ENCODE measurements around the gene PRMT9.

PRMT9 gene

DNA sequence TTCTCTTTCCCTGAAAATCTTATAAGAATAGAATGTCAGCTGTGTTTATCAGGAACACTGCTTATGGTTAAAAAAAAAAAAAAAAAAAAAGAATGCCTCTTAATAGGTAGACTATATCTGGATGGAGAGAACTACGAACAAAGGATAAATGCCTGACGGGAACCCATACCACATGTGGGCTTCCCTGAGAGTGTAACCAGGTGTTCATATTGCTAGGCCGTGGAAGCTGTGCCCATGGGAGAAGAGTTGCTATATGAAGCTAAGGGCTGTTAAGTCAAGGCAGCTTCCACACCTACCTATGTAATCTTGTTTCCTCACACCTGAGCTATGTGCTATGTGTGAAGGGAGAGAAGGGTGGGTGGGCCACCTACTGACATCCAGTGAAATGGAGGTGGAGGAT, 39.5 kb downstream of the PRMT9 start:
- Histone ChIP-seq H3K9me3 (ENCODE audit: control insufficient read depth, low read length) (no peaks in the 10 kb centered on the region), H3K4me3 (ENCODE audit: insufficient read depth, low read depth, low read length, poor library complexity, severe bottlenecking) (no peak overlapping the region), H3K27me3 (replicated peaks; ENCODE audit: control insufficient read depth, insufficient read depth, low read length, poor library complexity, severe bottlenecking) (no peaks in the 10 kb centered on the region), H3K27ac (ENCODE audit: insufficient read depth, low read length, poor library complexity, severe bottlenecking) (no peak overlapping the region), H3K36me3 (ENCODE audit: control insufficient read depth, insufficient read depth, low read length) (peaks cover 10% of the 10 kb centered on the region), H3K4me1 (ENCODE audit: control insufficient read depth, insufficient read depth, low read length, poor library complexity, severe bottlenecking) (peaks cover 3% of the 10 kb centered on the region)
- DNase-seq = no peak

DNA sequence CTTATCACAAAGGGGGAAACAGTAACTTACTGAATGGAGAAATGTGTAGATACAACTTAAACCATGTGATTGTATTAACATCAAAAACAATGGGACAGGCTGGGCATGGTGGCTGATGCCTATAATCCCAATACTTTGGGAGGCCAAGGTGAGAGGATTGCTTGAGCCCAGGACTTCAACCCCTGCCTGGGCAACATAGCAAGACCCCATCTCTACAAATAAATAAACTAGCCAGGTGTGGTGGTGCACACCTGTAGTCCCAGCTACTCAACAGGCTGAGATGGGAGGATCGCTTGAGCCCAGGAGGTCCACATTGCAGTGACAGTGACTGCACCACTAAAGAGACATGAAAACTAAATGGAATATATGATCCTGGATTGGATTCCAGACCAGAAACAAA, 40.3 kb downstream of the PRMT9 start:
- Histone ChIP-seq H3K27me3 (replicated peaks; ENCODE audit: control insufficient read depth, insufficient read depth, low read length, poor library complexity, severe bottlenecking) (no peaks in the 10 kb centered on the region), H3K4me3 (ENCODE audit: insufficient read depth, low read depth, low read length, poor library complexity, severe bottlenecking) (no peak overlapping the region), H3K36me3 (ENCODE audit: control insufficient read depth, insufficient read depth, low read length) (peaks cover 10% of the 10 kb centered on the region), H3K4me1 (ENCODE audit: control insufficient read depth, insufficient read depth, low read length, poor library complexity, severe bottlenecking) (peaks cover 3% of the 10 kb centered on the region), H3K9me3 (ENCODE audit: control insufficient read depth, low read length) (no peaks in the 10 kb centered on the region), H3K27ac (ENCODE audit: insufficient read depth, low read length, poor library complexity, severe bottlenecking) (no peak overlapping the region)
- DNase-seq = no peak

DNA sequence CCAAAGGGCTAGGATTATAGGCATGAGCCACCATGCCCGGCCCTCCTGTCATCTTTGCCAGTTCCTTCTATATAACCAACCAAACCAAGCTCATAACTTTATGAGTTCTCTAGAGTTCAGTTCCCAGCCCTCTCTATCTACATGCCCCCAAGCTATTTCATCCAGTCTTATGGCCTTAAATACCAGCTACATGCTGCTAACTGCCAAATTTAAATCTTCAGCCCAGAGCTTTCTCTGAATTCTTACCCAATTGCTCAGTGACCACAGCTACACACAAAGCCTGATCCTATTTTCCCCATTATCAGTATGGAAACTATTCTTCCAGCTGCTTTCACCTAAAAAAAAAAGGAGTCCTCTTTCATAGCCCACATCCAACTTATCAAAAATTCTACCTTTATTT, 43.6 kb downstream of the PRMT9 start:
- H3K27me3 ChIP-seq (replicated peaks; ENCODE audit: control insufficient read depth, insufficient read depth, low read length, poor library complexity, severe bottlenecking) = no peaks in the 10 kb centered on the region
- H3K4me3 ChIP-seq (ENCODE audit: insufficient read depth, low read depth, low read length, poor library complexity, severe bottlenecking) = no peak overlapping the region
- H3K4me1 ChIP-seq (ENCODE audit: control insufficient read depth, insufficient read depth, low read length, poor library complexity, severe bottlenecking) = no peaks in the 10 kb centered on the region
- no peak overlapping the region for H3K27ac ChIP-seq (ENCODE audit: insufficient read depth, low read length, poor library complexity, severe bottlenecking)
- DNase-seq = no peak
- peaks cover 14% of the 10 kb centered on the region for H3K36me3 ChIP-seq (ENCODE audit: control insufficient read depth, insufficient read depth, low read length)
- H3K9me3 ChIP-seq (ENCODE audit: control insufficient read depth, low read length) = no peaks in the 10 kb centered on the region

DNA sequence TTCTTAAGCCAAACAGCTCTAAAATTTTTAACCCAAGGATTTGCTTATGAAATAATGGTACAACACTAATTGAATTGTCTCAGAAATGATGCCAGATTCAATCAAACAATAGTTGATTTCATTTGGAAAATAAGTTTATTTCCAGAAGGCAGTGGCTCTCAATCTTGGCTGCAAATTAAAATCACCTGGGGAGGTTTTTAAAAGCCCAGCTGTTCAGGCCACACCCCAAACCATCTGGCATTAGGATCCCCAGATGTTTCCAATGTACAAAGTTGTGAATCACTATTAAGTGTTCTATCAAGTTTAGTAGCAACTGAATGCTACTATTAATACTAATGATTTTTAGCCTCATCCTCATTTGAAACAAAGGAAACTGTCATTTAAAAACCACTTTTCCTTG, 44.6 kb downstream of the PRMT9 start:
- no peaks in the 10 kb centered on the region for H3K4me1 ChIP-seq (ENCODE audit: control insufficient read depth, insufficient read depth, low read length, poor library complexity, severe bottlenecking)
- no peaks in the 10 kb centered on the region for H3K27me3 ChIP-seq (replicated peaks; ENCODE audit: control insufficient read depth, insufficient read depth, low read length, poor library complexity, severe bottlenecking)
- H3K27ac ChIP-seq (ENCODE audit: insufficient read depth, low read length, poor library complexity, severe bottlenecking) = no peak overlapping the region
- no peak overlapping the region for H3K4me3 ChIP-seq (ENCODE audit: insufficient read depth, low read depth, low read length, poor library complexity, severe bottlenecking)
- H3K9me3 ChIP-seq (ENCODE audit: control insufficient read depth, low read length) = no peaks in the 10 kb centered on the region
- H3K36me3 ChIP-seq (ENCODE audit: control insufficient read depth, insufficient read depth, low read length) = peaks cover 24% of the 10 kb centered on the region
- DNase-seq = no peak

DNA sequence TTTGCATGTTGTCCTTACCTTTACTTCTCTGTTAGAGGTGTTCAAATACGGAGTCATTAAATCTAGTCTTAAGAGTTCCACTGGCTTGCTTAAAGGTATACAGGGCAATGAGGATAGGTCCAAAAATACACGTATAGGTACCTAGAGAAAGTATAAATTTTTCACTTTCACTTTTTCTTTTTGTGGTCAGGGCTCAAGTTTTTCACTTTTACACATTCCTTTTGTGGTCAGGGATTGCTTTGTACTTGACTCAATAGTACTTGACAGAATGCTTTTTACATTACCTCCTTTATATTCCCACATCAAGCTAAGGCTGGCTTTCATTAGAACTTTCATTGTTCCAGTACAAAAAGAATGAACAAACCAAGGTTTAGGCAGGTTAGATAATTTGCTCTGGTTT, 45.0 kb downstream of the PRMT9 start:
- Histone ChIP-seq H3K36me3 (ENCODE audit: control insufficient read depth, insufficient read depth, low read length) (peaks cover 28% of the 10 kb centered on the region), H3K27me3 (replicated peaks; ENCODE audit: control insufficient read depth, insufficient read depth, low read length, poor library complexity, severe bottlenecking) (no peaks in the 10 kb centered on the region), H3K27ac (ENCODE audit: insufficient read depth, low read length, poor library complexity, severe bottlenecking) (no peak overlapping the region), H3K4me3 (ENCODE audit: insufficient read depth, low read depth, low read length, poor library complexity, severe bottlenecking) (no peak overlapping the region), H3K9me3 (ENCODE audit: control insufficient read depth, low read length) (no peaks in the 10 kb centered on the region), H3K4me1 (ENCODE audit: control insufficient read depth, insufficient read depth, low read length, poor library complexity, severe bottlenecking) (no peaks in the 10 kb centered on the region)
- no peak for DNase-seq

DNA sequence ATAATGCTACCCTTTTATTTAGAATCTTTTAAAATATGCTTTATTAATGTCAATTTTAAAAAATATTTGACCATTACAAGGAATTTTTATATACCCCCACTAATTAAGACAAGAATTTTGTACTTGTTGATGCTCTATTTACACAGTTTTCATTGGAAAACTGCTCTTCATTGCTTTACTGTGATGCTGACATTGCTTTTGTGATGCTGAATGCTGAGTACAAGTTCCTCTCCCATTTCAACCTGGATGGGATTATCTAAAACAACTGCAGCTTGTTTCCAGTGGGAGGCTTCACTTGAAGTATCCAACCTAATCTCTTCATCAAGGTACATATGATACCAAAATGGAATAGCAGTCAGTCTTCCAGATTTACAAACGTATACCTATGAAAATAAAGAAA, 45.6 kb downstream of the PRMT9 start:
- Histone ChIP-seq H3K27ac (ENCODE audit: insufficient read depth, low read length, poor library complexity, severe bottlenecking) (no peak overlapping the region), H3K27me3 (replicated peaks; ENCODE audit: control insufficient read depth, insufficient read depth, low read length, poor library complexity, severe bottlenecking) (no peaks in the 10 kb centered on the region), H3K4me1 (ENCODE audit: control insufficient read depth, insufficient read depth, low read length, poor library complexity, severe bottlenecking) (no peaks in the 10 kb centered on the region), H3K36me3 (ENCODE audit: control insufficient read depth, insufficient read depth, low read length) (peaks cover 34% of the 10 kb centered on the region), H3K9me3 (ENCODE audit: control insufficient read depth, low read length) (no peaks in the 10 kb centered on the region), H3K4me3 (ENCODE audit: insufficient read depth, low read depth, low read length, poor library complexity, severe bottlenecking) (no peak overlapping the region)
- no peak for DNase-seq

DNA sequence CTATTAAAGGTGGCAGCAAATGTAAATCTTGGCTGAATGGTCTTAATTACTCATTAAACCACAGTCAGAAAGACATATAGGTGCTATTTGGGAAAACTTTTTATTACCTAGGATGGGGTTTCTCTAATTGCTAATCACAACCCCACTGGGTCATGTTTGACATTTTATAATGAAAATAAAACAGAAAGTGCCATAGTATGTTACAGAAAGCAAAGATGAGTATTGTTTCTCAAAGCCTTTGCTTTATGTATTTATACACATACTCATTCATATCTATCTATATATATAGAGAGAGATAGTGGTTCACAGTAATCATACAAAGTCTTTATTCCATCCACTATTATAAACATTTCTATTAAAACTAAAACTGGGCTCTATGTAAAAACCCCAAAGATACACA, 48.6 kb downstream of the PRMT9 start:
- H3K9me3 ChIP-seq (ENCODE audit: control insufficient read depth, low read length) = no peaks in the 10 kb centered on the region
- no peak overlapping the region for H3K27ac ChIP-seq (ENCODE audit: insufficient read depth, low read length, poor library complexity, severe bottlenecking)
- DNase-seq = no peak
- no peak overlapping the region for H3K4me3 ChIP-seq (ENCODE audit: insufficient read depth, low read depth, low read length, poor library complexity, severe bottlenecking)
- H3K36me3 ChIP-seq (ENCODE audit: control insufficient read depth, insufficient read depth, low read length) = peaks cover 57% of the 10 kb centered on the region
- no peaks in the 10 kb centered on the region for H3K4me1 ChIP-seq (ENCODE audit: control insufficient read depth, insufficient read depth, low read length, poor library complexity, severe bottlenecking)
- H3K27me3 ChIP-seq (replicated peaks; ENCODE audit: control insufficient read depth, insufficient read depth, low read length, poor library complexity, severe bottlenecking) = no peaks in the 10 kb centered on the region

DNA sequence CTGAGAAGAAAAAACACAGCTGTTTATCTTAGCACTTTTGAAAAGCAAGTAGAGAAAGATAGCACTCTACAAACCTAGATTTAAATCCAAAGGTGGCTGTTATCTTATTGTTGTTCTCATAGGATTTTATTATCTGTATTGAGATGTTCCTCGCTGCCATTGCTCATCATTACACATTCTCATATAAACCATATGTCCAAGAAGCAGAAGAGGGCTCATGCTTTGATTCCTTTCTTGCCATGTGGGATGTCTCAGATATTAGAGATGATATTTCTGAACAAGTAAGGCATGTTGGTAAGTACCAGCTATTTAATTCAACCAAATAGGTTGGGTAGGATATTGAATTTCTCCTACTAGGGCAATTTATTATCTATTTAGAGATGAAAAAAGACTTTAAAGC, 50.3 kb downstream of the PRMT9 start:
- H3K4me3 ChIP-seq (ENCODE audit: insufficient read depth, low read depth, low read length, poor library complexity, severe bottlenecking) = no peak overlapping the region
- no peaks in the 10 kb centered on the region for H3K27me3 ChIP-seq (replicated peaks; ENCODE audit: control insufficient read depth, insufficient read depth, low read length, poor library complexity, severe bottlenecking)
- DNase-seq = no peak
- H3K36me3 ChIP-seq (ENCODE audit: control insufficient read depth, insufficient read depth, low read length) = peaks cover 66% of the 10 kb centered on the region
- no peak overlapping the region for H3K27ac ChIP-seq (ENCODE audit: insufficient read depth, low read length, poor library complexity, severe bottlenecking)
- H3K4me1 ChIP-seq (ENCODE audit: control insufficient read depth, insufficient read depth, low read length, poor library complexity, severe bottlenecking) = no peaks in the 10 kb centered on the region
- no peaks in the 10 kb centered on the region for H3K9me3 ChIP-seq (ENCODE audit: control insufficient read depth, low read length)

DNA sequence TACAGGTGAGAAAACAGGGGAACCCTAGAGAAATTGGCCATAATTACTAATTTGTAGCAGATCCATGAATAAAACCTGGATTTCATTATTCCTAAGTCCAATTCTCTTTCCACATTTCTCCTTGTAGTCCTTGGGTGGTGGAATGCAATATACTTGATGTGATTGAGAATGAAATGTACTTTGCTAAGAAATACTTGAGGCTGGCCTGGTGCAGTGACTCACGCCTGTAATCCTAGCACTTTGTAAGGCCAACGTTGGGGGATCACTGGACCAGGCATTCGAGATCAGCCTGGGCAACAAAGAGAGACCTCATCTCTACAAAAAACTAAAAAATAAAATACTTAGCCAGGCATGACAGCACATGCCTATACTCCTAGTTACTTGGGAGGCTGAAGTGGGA, 50.9 kb downstream of the PRMT9 start:
- Histone ChIP-seq H3K4me3 (ENCODE audit: insufficient read depth, low read depth, low read length, poor library complexity, severe bottlenecking) (no peak overlapping the region), H3K9me3 (ENCODE audit: control insufficient read depth, low read length) (no peaks in the 10 kb centered on the region), H3K4me1 (ENCODE audit: control insufficient read depth, insufficient read depth, low read length, poor library complexity, severe bottlenecking) (no peaks in the 10 kb centered on the region), H3K27ac (ENCODE audit: insufficient read depth, low read length, poor library complexity, severe bottlenecking) (no peak overlapping the region), H3K27me3 (replicated peaks; ENCODE audit: control insufficient read depth, insufficient read depth, low read length, poor library complexity, severe bottlenecking) (no peaks in the 10 kb centered on the region), H3K36me3 (ENCODE audit: control insufficient read depth, insufficient read depth, low read length) (peaks cover 71% of the 10 kb centered on the region)
- no peak for DNase-seq

DNA sequence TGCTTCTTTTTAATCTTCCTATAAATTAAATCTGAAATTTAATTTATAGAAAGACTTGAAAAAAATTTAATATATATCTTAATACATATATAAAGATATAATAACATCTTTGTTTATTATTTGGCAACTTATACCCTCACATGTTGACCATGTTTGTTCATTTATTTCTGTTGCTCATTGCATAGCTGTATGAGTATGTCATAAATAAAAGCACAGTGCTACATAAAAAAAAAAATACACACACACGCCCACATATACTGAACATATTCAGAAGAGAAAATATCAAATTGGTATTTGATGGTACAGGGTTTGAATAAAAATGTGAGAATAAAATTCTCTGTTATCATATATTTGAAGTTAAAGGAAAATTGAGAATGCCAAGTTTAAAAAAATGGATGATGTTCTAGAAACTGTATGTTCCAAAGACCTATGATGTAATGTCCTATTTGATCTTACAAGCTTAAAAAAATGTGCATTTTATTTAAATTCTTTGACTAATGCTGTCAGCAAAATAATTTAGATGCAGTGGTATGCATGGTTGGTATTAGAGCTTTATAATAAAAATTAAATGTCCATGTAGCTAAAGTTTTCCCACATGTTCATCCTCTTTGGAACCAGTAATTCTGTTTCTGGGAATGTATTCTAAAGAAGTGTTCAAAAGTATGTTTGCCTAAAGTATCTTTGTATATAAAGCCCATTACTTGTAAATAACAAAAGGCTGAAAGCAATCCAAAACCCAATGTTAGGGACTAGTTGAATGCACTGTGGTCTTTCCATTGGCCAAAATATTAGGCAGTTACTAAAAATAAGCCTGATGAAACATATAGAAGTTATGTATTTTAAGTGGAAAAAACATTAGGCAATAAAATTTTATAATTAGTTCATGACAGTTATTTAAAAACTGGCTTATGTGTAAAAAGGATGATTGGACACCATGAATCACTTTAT, 53.9 kb downstream of the PRMT9 start:
- no peaks in the 10 kb centered on the region for H3K9me3 ChIP-seq (ENCODE audit: control insufficient read depth, low read length)
- no peak overlapping the region for H3K4me3 ChIP-seq (ENCODE audit: insufficient read depth, low read depth, low read length, poor library complexity, severe bottlenecking)
- DNase-seq = no peak
- H3K4me1 ChIP-seq (ENCODE audit: control insufficient read depth, insufficient read depth, low read length, poor library complexity, severe bottlenecking) = no peaks in the 10 kb centered on the region
- peaks cover 81% of the 10 kb centered on the region for H3K36me3 ChIP-seq (ENCODE audit: control insufficient read depth, insufficient read depth, low read length)
- H3K27ac ChIP-seq (ENCODE audit: insufficient read depth, low read length, poor library complexity, severe bottlenecking) = no peak overlapping the region
- no peaks in the 10 kb centered on the region for H3K27me3 ChIP-seq (replicated peaks; ENCODE audit: control insufficient read depth, insufficient read depth, low read length, poor library complexity, severe bottlenecking)
